GM12878 (cell line): Measurements from ENCODE around the gene TMEM179B. TPM values are rescaled to one million over a fixed set of nuclear protein-coding genes. Genes with fewer than 3 reads are reported as not detected.

Experiments used
- BHLHE40 ChIP-seq, 2 experiments: fragments of 450-650 bp in 1 of 2; IDR thresholded peaks; 2 replicates each; pipeline ENCODE4 v1.6.1; 2011 to 2017; ENCODE audit warnings: low read depth in 2 of 2, borderline replicate concordance in 1 of 2, improper control_type of control experiment in 1 of 2, low read length in 1 of 2, mild to moderate bottlenecking in 1 of 2
- CBX3 ChIP-seq: fragments of 200-600 bp; sonication (generic); IDR thresholded peaks from 2 replicates; pipeline ENCODE4 v1.6.1; 2016; ENCODE audit warnings: low read depth, borderline replicate concordance
- EGR1 ChIP-seq, 2 experiments: IDR thresholded peaks; 1 replicate in 1 of 2; 2 replicates in 1 of 2; pipeline ENCODE4 v1.6.1; 2011 to 2012; ENCODE audit warnings: low read depth in 2 of 2, low read length in 2 of 2, borderline replicate concordance in 1 of 2, mild to moderate bottlenecking in 1 of 2, moderate library complexity in 1 of 2
- EP300 ChIP-seq, 2 experiments: fragments of 150-350 bp in 1 of 2; IDR thresholded peaks; 2 replicates each; pipeline ENCODE4 v1.6.1; 2011 to 2012; ENCODE audit warnings: low read depth in 2 of 2, low read length in 2 of 2, borderline replicate concordance in 1 of 2, improper control_type of control experiment in 1 of 2, inconsistent platforms in 1 of 2; ENCODE audit not compliant: control insufficient read depth in 1 of 2
- HDGF ChIP-seq: fragments of 450-650 bp; IDR thresholded peaks from 2 replicates; pipeline ENCODE4 v1.6.1; 2016; ENCODE audit warnings: antibody characterized with exemption
- HSF1 ChIP-seq: fragments of 150-350 bp; IDR thresholded peaks from 2 replicates; pipeline ENCODE4 v1.6.1; 2014; ENCODE audit warnings: mild to moderate bottlenecking, low read depth, low read length
- IKZF1 ChIP-seq: fragments of 450-650 bp; conservative IDR thresholded peaks from 2 replicates; pipeline ENCODE4 v1.6.1; 2017; ENCODE audit warnings: antibody characterized with exemption, mild to moderate bottlenecking
- MEF2A ChIP-seq: IDR thresholded peaks from 2 replicates; pipeline ENCODE4 v1.6.1; 2011; ENCODE audit warnings: low read depth, mild to moderate bottlenecking, low read length, moderate library complexity; ENCODE audit not compliant: insufficient read depth
- MEF2B ChIP-seq: fragments of 450-650 bp; IDR thresholded peaks from 2 replicates; pipeline ENCODE4 v1.6.1; 2018; ENCODE audit warnings: mild to moderate bottlenecking, moderate library complexity; ENCODE audit not compliant: partially characterized antibody, poor library complexity, severe bottlenecking
- NR2F1 ChIP-seq: fragments of 450-650 bp; conservative IDR thresholded peaks from 2 replicates; pipeline ENCODE4 v1.6.1; 2017; ENCODE audit warnings: mild to moderate bottlenecking
- NRF1 ChIP-seq: conservative IDR thresholded peaks from 2 replicates; pipeline ENCODE4 v1.6.1; 2011; ENCODE audit warnings: mild to moderate bottlenecking, low read depth, low read length, improper control_type of control experiment
- POLR2A ChIP-seq: IDR thresholded peaks from 2 replicates; pipeline ENCODE4 v1.6.1; 2011; ENCODE audit warnings: low read depth, mild to moderate bottlenecking, low read length
- POLR2AphosphoS5 ChIP-seq: IDR thresholded peaks from 2 replicates; pipeline ENCODE4 v1.6.1; 2011; ENCODE audit warnings: mild to moderate bottlenecking, low read length, inconsistent platforms
- RBBP5 ChIP-seq: fragments of 200-600 bp; sonication (generic); conservative IDR thresholded peaks from 2 replicates; pipeline ENCODE4 v1.6.1; 2016
- RELB ChIP-seq: fragments of 450-650 bp; IDR thresholded peaks from 2 replicates; pipeline ENCODE4 v1.6.1; 2017; ENCODE audit warnings: low read depth, mild to moderate bottlenecking, moderate library complexity
- SKIL ChIP-seq: fragments of 450-650 bp; IDR thresholded peaks from 2 replicates; pipeline ENCODE4 v1.6.1; 2017; ENCODE audit warnings: mild to moderate bottlenecking, low read depth, inconsistent platforms; ENCODE audit not compliant: poor library complexity, severe bottlenecking
- SMC3 ChIP-seq: IDR thresholded peaks from 2 replicates; pipeline ENCODE4 v1.6.1; 2011; ENCODE audit warnings: low read length, improper control_type of control experiment, borderline replicate concordance
- SP1 ChIP-seq: IDR thresholded peaks from one replicate; pipeline ENCODE4 v1.6.1; 2011; ENCODE audit warnings: low read depth, low read length
- SREBF2 ChIP-seq: IDR thresholded peaks from 2 replicates; pipeline ENCODE4 v1.6.1; 2012; ENCODE audit warnings: mild to moderate bottlenecking, low read length
- SRF ChIP-seq, 2 experiments: IDR thresholded peaks; 2 replicates each; pipeline ENCODE4 v1.6.1; 2011; ENCODE audit warnings: low read depth in 2 of 2, low read length in 2 of 2, mild to moderate bottlenecking in 1 of 2, moderate library complexity in 1 of 2
- STAT1 ChIP-seq: fragments of 450-650 bp; conservative IDR thresholded peaks from 2 replicates; pipeline ENCODE4 v1.6.1; 2014; ENCODE audit warnings: antibody characterized with exemption, mild to moderate bottlenecking
- TARDBP ChIP-seq: IDR thresholded peaks from 2 replicates; pipeline ENCODE4 v1.6.1; 2016; ENCODE audit warnings: borderline replicate concordance
- polyA plus RNA-seq, 11 experiments: library from polyadenylated mRNA; depleted of rRNA in 4 of 11; unstranded in 6 of 11; stranded (reverse) in 5 of 11; fragments of >200 nt; fragmentation: Nextera tagmentation in 4 of 11; fragmentation: Illumina TruSeq in 1 of 11; extraction: Ambion mirVana in 4 of 11; extraction: Trizol in 1 of 11; gene quantifications; 1 replicate in 1 of 11; 2 replicates in 10 of 11; pipeline versions ENCODE4 v1.2.1 to v1.2.3, GENCODE V29; 2011 to 2016; ENCODE audit warnings: inconsistent platforms in 2 of 11, missing spikeins in 2 of 11, low read depth in 1 of 11
- total RNA-seq, 4 experiments: library from RNA; depleted of rRNA in 3 of 4; stranded (reverse); fragments of >200 nt in 3 of 4; fragmentation: Illumina TruSeq in 1 of 4; extraction: Trizol in 1 of 4; gene quantifications; 2 replicates each; pipeline versions ENCODE4 v1.2.1 to v1.2.3, GENCODE V29; 2013 to 2021
- TF ChIP-seq, protein P1 (sequence below): fragments of 450-650 bp; IDR thresholded peaks from 2 replicates; pipeline ENCODE4 v1.6.1; 2014; ENCODE audit warnings: mild to moderate bottlenecking

Gene TMEM179B
- total and polyA plus RNA-seq, 10 of the 15 experiments (the other 5 are each of a cell fraction or from before 2014, with no cell fraction given): 21.7 to 82.4 (median 42.0) TPM

DNA sequence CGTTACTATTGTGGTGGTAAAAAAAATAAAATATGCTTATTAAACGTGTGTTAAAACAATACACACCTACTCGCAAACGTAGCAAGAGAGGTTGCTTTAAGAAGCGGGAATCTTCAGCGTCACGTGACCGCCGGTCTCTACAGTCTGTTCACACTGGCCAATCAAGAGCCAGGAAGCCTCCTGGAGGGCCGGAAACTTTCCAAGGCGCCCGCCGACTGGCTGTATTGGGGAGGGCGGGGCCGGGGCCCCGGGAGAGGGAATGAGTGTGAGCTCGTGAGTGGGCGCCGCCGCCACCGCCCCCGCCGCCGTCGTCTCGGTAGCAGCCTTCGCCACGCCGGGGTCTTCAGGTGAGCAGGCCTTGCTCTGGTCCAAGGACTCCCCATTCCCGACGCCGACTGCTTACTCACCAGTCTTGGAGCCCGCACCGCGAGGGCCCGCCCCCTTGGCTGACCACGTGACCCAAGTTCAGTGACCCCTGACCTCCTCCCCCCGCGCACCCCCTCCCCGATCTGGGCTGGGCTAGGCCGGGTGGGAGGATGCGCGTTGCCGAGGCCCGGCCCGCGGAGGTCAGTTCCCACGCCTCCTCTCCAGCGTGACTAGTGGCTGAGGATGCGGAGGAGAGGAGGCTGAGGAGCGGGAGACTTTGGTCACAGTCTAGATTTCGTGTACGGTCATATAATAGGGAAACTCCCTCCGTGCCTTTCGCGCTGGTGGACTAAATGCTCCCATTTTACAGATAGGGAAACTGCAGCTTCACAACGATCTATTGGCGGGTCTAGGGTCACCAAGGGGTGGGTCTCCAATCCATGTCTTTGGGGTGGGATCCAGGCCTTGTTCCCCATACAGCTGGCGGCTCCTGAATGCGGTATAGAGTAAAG lies 15.8 kb upstream of the TMEM179B start, which contains the start of gene TAF6L (continued):
- TF ChIP-seq, protein P1, sequence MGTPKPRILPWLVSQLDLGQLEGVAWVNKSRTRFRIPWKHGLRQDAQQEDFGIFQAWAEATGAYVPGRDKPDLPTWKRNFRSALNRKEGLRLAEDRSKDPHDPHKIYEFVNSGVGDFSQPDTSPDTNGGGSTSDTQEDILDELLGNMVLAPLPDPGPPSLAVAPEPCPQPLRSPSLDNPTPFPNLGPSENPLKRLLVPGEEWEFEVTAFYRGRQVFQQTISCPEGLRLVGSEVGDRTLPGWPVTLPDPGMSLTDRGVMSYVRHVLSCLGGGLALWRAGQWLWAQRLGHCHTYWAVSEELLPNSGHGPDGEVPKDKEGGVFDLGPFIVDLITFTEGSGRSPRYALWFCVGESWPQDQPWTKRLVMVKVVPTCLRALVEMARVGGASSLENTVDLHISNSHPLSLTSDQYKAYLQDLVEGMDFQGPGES: peak; percentile 10; the same call in 1 of the 2 replicates
- TF ChIP-seq STAT1 (0 out of 2 replicates have a peak, but pooled peaks have one; percentile 45), EGR1 (IDR thresholded peaks at IDR 0.05; ENCODE audit: borderline replicate concordance in 1 of 2, low read depth in 2 of 2, low read length in 2 of 2) (peak; percentile 28 to 90), CBX3 (no peak), MEF2B (peak; percentile 58), HDGF (peak; percentile 83), IKZF1 (peak; percentile 93), TARDBP (no peak; the same call in 1 of the 2 replicates), SMC3 (no peak), EP300 (IDR thresholded peaks at IDR 0.05; ENCODE audit: borderline replicate concordance in 1 of 2, control insufficient read depth in 1 of 2, low read depth in 2 of 2, low read length in 2 of 2) (0 out of 4 replicates have a peak, but pooled peaks of 1 of the 2 experiments have one; percentile 6), NRF1 (no peak), SKIL (no peak), POLR2A (peak; percentile 83), MEF2A (0 out of 2 replicates have a peak, but pooled peaks have one; percentile 13), RELB (peak; percentile 94), NR2F1 (peak; percentile 100), POLR2AphosphoS5 (peak; percentile 82), SRF (IDR thresholded peaks at IDR 0.05; ENCODE audit: low read depth in 2 of 2, low read length in 2 of 2) (no peak; a peak in 1 of 4 replicates), RBBP5 (0 out of 2 replicates have a peak, but pooled peaks have one; percentile 23), SREBF2 (no peak), HSF1 (0 out of 2 replicates have a peak, but pooled peaks have one; percentile 12), SP1 (peak; percentile 81), BHLHE40 (IDR thresholded peaks at IDR 0.05; ENCODE audit: borderline replicate concordance in 1 of 2, low read depth in 2 of 2, low read length in 1 of 2) (peak; percentile 80 to 95)
